Neural progenitor cell (in vitro differentiated cells): ENCODE measurements around the gene CCDC106. TPM values are rescaled to one million over a fixed set of nuclear protein-coding genes. Genes with fewer than 3 reads are reported as not detected.

Source experiments
- DNase-seq: peaks from one replicate; pipeline ENCODE4 v3.0.0-alpha.2; 2016; ENCODE audit warnings: low spot score
- H2AFZ ChIP-seq: fragments of 200-600 bp; sonication (generic); replicated peaks from 2 replicates; pipeline ENCODE4 v1.6.1; 2016; ENCODE audit warnings: antibody characterized with exemption
- H3F3A ChIP-seq: fragments of 200-600 bp; sonication (generic); 2 replicates; pipeline ENCODE4 v1.6.1; 2016; ENCODE audit warnings: antibody characterized with exemption, low read depth
- H3K27ac ChIP-seq: fragments of 200-600 bp; sonication (generic); 2 replicates; pipeline ENCODE4 v1.5.1; 2016; ENCODE audit warnings: mild to moderate bottlenecking
- H3K27me3 ChIP-seq: fragments of 200-600 bp; sonication (generic); 2 replicates; pipeline ENCODE4 v1.6.1; 2016; ENCODE audit warnings: mild to moderate bottlenecking, moderate library complexity
- H3K36me3 ChIP-seq: fragments of 200-600 bp; sonication (generic); 2 replicates; pipeline ENCODE4 v1.5.1; 2016
- H3K4me1 ChIP-seq: fragments of 200-600 bp; sonication (generic); 2 replicates; pipeline ENCODE4 v1.6.1; 2016; ENCODE audit warnings: mixed run types
- H3K4me2 ChIP-seq: fragments of 200-600 bp; sonication (generic); 2 replicates; pipeline ENCODE4 v1.6.1; 2016
- H3K4me3 ChIP-seq: fragments of 200-600 bp; sonication (generic); 2 replicates; pipeline ENCODE4 v1.5.1; 2016
- H3K79me2 ChIP-seq: fragments of 200-600 bp; sonication (generic); 2 replicates; pipeline ENCODE4 v1.6.1; 2016; ENCODE audit warnings: low read depth
- H3K9ac ChIP-seq: fragments of 200-600 bp; sonication (generic); 2 replicates; pipeline ENCODE4 v1.6.1; 2016
- H3K9me3 ChIP-seq: fragments of 200-600 bp; sonication (generic); 2 replicates; pipeline ENCODE4 v1.5.1; 2016; ENCODE audit warnings: low read depth
- H4K20me1 ChIP-seq: fragments of 200-600 bp; sonication (generic); 2 replicates; pipeline ENCODE4 v1.6.1; 2016; ENCODE audit warnings: low read depth
- H3K27ac Mint-ChIP-seq: 3 replicates; pipeline ENCODE4 v1.8.0; 2021; ENCODE audit warnings: mixed read lengths
- H3K27me3 Mint-ChIP-seq: 2 replicates; pipeline ENCODE4 v1.8.0; 2022; ENCODE audit warnings: low read depth, mild to moderate bottlenecking, inconsistent platforms, moderate library complexity, mixed read lengths; ENCODE audit not compliant: insufficient read depth
- H3K36me3 Mint-ChIP-seq: 3 replicates; pipeline ENCODE4 v1.8.0; 2021; ENCODE audit warnings: mixed read lengths
- H3K4me1 Mint-ChIP-seq: 3 replicates; pipeline ENCODE4 v1.8.0; 2021; ENCODE audit warnings: mixed read lengths
- H3K4me3 Mint-ChIP-seq: 3 replicates; pipeline ENCODE4 v1.8.0; 2021; ENCODE audit warnings: mild to moderate bottlenecking, moderate library complexity, mixed read lengths
- H3K9me3 Mint-ChIP-seq: 3 replicates; pipeline ENCODE4 v1.8.0; 2020; ENCODE audit warnings: mixed read lengths
- EZH2 ChIP-seq: fragments of 200-600 bp; sonication (generic); IDR thresholded peaks from 2 replicates; pipeline ENCODE4 v1.6.1; 2017; ENCODE audit warnings: antibody characterized with exemption, mild to moderate bottlenecking, moderate library complexity
- EZH2phosphoT487 ChIP-seq: fragments of 200-600 bp; sonication (generic); IDR thresholded peaks from 2 replicates; pipeline ENCODE4 v1.6.1; 2017; ENCODE audit warnings: antibody characterized with exemption
- total RNA-seq: library from RNA; depleted of rRNA; stranded (reverse); fragments of >200 nt; gene quantifications from 2 replicates; pipeline ENCODE4 v1.2.3, GENCODE V29; 2015; ENCODE audit warnings: low replicate concordance
- TF ChIP-seq, protein P1 (sequence below): fragments of 200-600 bp; sonication (generic); IDR thresholded peaks from 2 replicates; pipeline ENCODE4 v1.5.1; 2017; ENCODE audit warnings: antibody characterized with exemption, mild to moderate bottlenecking

Gene CCDC106
- total RNA-seq, 1 donor from 2014 or later: 7.6 TPM

DNA sequence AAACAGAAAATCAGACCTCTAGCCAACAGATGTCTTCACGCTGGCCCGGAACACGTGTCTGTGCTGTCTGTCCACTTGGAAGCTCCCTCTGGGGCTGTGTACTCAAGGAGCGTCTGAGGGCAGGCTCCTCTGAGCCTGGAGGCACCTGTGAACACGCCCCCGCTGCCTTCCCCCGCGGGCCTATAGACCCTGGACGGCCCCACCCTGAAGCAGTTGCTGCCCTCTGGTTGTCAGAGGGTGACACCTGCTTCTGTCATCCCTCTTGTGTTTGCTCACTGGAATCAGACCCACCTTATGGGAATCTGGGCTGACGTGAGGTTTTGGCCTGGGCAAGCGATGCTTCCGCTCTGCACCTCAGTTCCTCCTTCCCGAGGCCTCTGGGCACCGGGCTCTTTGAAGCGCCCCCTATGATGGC lies 46.2 kb downstream of the CCDC106 start:
- H3K9me3 Mint-ChIP-seq: no peaks in the 10 kb centered on the region

DNA sequence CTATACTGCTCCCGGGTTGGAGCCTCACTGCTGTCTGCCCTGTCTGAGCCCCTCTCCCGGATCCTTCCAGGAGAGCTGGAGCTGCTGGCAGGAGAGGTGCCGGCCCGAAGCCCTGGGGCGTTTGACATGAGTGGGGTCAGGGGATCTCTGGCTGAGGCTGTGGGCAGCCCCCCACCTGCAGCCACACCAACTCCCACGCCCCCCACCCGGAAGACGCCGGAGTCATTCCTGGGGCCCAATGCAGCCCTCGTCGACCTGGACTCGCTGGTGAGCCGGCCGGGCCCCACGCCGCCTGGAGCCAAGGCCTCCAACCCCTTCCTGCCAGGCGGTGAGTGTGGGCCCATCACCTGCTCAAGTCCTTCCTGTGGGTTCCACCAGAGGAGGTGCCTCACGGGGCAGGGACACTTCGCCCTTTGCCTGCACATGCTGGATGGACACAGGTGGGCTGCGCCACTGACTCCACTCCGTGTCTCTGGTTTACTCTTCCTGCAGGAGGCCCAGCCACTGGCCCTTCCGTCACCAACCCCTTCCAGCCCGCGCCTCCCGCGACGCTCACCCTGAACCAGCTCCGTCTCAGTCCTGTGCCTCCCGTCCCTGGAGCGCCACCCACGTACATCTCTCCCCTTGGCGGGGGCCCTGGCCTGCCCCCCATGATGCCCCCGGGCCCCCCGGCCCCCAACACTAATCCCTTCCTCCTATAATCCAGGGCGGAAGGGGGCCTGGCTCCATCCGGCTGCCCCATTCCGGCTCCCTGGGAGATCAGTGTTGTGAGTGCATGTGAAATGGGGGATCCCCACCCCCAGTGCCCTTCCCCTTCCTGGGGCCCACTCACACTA lies 46.9 kb downstream of the CCDC106 start:
- Histone ChIP-seq H3K9me3 (no peaks in the 10 kb centered on the region), H3F3A (no peaks in the 10 kb centered on the region)
- H3K36me3 Mint-ChIP-seq: peaks cover 16% of the 10 kb centered on the region

More for the DNA sequence above, 46.2 kb downstream of the CCDC106 start:
- H3K27me3 ChIP-seq: no peaks in the 10 kb centered on the region
- peaks cover 6% of the 10 kb centered on the region for H3K27me3 Mint-ChIP-seq
- no peak overlapping the region for H3K27ac ChIP-seq
- H3K4me3 Mint-ChIP-seq: no peak overlapping the region
- H3K4me2 ChIP-seq: no peak overlapping the region
- no peak for DNase-seq
- no peak for TF ChIP-seq EZH2phosphoT487
- H3K27ac Mint-ChIP-seq: no peak overlapping the region
- H3K4me1 Mint-ChIP-seq: no peaks in the 10 kb centered on the region
- no peak overlapping the region for H3K4me3 ChIP-seq
- no peaks in the 10 kb centered on the region for H3F3A ChIP-seq
- H4K20me1 ChIP-seq: no peaks in the 10 kb centered on the region
- no peaks in the 10 kb centered on the region for H3K9me3 ChIP-seq
- peaks cover 16% of the 10 kb centered on the region for H3K36me3 Mint-ChIP-seq
- H2AFZ ChIP-seq: no peak overlapping the region
- no peaks in the 10 kb centered on the region for H3K36me3 ChIP-seq
- H3K9ac ChIP-seq: no peak overlapping the region
- H3K79me2 ChIP-seq: no peaks in the 10 kb centered on the region
- H3K4me1 ChIP-seq: no peaks in the 10 kb centered on the region

DNA sequence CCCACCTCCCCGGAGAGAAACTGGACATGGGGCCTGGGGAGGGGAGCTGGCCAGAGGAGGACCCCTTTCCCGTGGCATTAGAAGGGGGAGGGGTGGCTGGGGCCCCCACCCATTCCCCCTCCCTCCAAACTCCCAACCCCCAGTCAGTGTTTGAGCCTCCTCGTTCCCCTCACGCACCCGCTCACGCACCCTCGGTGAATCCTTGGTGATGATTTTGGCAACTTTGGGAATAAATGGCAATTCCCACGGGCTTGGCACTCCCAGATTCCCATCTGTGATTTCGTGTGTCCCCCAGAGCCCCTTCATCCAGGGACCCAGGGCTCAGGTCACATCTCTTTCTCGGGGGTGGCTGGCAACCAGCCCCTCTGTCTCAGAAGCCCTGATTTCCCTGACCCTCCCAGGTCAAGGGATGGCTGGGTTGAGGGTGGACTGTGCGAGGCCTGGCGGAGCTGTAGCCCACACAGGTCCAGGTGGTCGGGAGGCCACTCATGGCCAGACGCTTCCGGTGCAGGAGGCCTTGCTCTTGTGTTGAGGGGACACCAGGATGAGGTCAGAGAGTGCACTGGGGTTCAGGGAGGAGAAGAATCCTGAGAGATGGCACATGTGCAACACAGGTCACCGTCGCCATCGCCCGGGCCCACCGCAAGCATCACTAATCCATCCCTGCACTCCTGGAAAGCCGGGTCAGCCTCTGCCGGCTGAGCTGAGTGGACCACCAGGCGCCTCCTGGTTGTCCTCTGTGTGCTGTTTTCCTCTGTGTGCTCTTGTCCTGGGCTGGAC lies 47.7 kb downstream of the CCDC106 start:
- Mint-ChIP-seq H3K4me3 (no peak overlapping the region), H3K9me3 (peaks cover 1% of the 10 kb centered on the region), H3K4me1 (no peaks in the 10 kb centered on the region), H3K36me3 (peaks cover 19% of the 10 kb centered on the region), H3K27me3 (peaks cover 8% of the 10 kb centered on the region), H3K27ac (no peak overlapping the region)
- Histone ChIP-seq H3K27ac (no peak overlapping the region), H3K4me2 (no peak overlapping the region), H3K36me3 (no peaks in the 10 kb centered on the region), H4K20me1 (no peaks in the 10 kb centered on the region), H3K27me3 (no peaks in the 10 kb centered on the region), H2AFZ (no peak overlapping the region), H3K4me1 (no peaks in the 10 kb centered on the region), H3K9me3 (no peaks in the 10 kb centered on the region), H3F3A (no peaks in the 10 kb centered on the region), H3K4me3 (no peak overlapping the region), H3K9ac (no peak overlapping the region), H3K79me2 (no peaks in the 10 kb centered on the region)
- no peak for DNase-seq
- TF ChIP-seq, protein P1, sequence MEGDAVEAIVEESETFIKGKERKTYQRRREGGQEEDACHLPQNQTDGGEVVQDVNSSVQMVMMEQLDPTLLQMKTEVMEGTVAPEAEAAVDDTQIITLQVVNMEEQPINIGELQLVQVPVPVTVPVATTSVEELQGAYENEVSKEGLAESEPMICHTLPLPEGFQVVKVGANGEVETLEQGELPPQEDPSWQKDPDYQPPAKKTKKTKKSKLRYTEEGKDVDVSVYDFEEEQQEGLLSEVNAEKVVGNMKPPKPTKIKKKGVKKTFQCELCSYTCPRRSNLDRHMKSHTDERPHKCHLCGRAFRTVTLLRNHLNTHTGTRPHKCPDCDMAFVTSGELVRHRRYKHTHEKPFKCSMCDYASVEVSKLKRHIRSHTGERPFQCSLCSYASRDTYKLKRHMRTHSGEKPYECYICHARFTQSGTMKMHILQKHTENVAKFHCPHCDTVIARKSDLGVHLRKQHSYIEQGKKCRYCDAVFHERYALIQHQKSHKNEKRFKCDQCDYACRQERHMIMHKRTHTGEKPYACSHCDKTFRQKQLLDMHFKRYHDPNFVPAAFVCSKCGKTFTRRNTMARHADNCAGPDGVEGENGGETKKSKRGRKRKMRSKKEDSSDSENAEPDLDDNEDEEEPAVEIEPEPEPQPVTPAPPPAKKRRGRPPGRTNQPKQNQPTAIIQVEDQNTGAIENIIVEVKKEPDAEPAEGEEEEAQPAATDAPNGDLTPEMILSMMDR: no peak
- no peak for TF ChIP-seq EZH2
- no peak for TF ChIP-seq EZH2phosphoT487

More for the DNA sequence above, 46.9 kb downstream of the CCDC106 start:
- Mint-ChIP-seq H3K27ac (no peak overlapping the region), H3K9me3 (no peaks in the 10 kb centered on the region), H3K27me3 (peaks cover 6% of the 10 kb centered on the region), H3K4me3 (no peak overlapping the region), H3K4me1 (no peaks in the 10 kb centered on the region)
- no peak overlapping the region for H3K27ac ChIP-seq
- no peaks in the 10 kb centered on the region for H3K36me3 ChIP-seq
- H3K4me1 ChIP-seq: no peaks in the 10 kb centered on the region
- no peak overlapping the region for H2AFZ ChIP-seq
- H3K79me2 ChIP-seq: no peaks in the 10 kb centered on the region
- no peak overlapping the region for H3K4me2 ChIP-seq
- no peak overlapping the region for H3K4me3 ChIP-seq
- TF ChIP-seq, protein P1: no peak
- TF ChIP-seq EZH2 (no peak), EZH2phosphoT487 (no peak)
- no peak overlapping the region for H3K9ac ChIP-seq
- H4K20me1 ChIP-seq: no peaks in the 10 kb centered on the region
- DNase-seq: no peak
- no peaks in the 10 kb centered on the region for H3K27me3 ChIP-seq
